ENCODE measurements around the gene TPRX1.

Gene TPRX1

DNA sequence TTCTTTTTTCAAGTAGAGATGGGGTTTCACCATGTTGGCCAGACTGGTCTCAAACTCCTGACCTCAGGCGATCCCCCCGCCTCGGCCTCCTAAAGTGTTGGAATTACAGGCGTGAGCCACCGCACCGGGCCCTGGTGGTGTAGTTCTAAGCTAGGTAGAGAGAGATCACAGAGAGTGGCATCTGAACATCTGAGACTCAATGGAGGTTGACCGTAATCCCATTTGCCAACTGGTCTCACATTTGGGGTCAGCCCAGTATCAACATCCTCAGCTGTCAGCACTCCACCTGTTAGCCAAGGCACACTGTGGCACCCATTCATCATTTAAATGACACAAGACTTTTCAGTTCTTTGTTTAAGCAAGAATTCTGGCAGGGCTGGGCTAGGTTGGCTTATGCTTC is 17.8 kb downstream of the TPRX1 start:
- no peak overlapping the region for H2AK5ac ChIP-seq (ENCODE audit: low read length, severe bottlenecking)
- no peak overlapping the region for H2BK12ac ChIP-seq (ENCODE audit: low read length in 2 of 2)
- WGBS = 97% methylated on average over 7 of the region's 7 CpGs
- H3K18ac ChIP-seq (ENCODE audit: low read depth in 1 of 2, low read length in 2 of 2) = no peak overlapping the region
- H3K23ac ChIP-seq (ENCODE audit: low read length in 2 of 2) = no peak overlapping the region
- H3K27ac ChIP-seq (ENCODE audit: low read length, poor library complexity, severe bottlenecking) = no peak overlapping the region
- H3K9ac ChIP-seq (ENCODE audit: low read length) = no peak overlapping the region
- peaks cover 9% of the 10 kb centered on the region for H3K79me1 ChIP-seq (replicated peaks; ENCODE audit: low read length, poor library complexity, severe bottlenecking)
- no peak overlapping the region for H3K4me3 ChIP-seq (ENCODE audit: insufficient read depth in 1 of 2, low read depth in 1 of 2, low read length in 2 of 2)
- H2BK15ac ChIP-seq (ENCODE audit: low read depth, poor library complexity, severe bottlenecking) = no peak overlapping the region
- H2AFZ ChIP-seq (ENCODE audit: low read depth, low read length) = no peak overlapping the region
- no peak overlapping the region for H4K91ac ChIP-seq (ENCODE audit: low read length)
- no peaks in the 10 kb centered on the region for H3K27me3 ChIP-seq (ENCODE audit: control insufficient read depth in 1 of 2, insufficient read depth in 1 of 2, low read length in 2 of 2)
- no peak overlapping the region for H2BK5ac ChIP-seq (ENCODE audit: low read depth, low read length, poor library complexity, severe bottlenecking)
- H3K4me1 ChIP-seq (ENCODE audit: control insufficient read depth, insufficient read depth, low read depth, low read length) = peaks cover 8% of the 10 kb centered on the region
- H3K14ac ChIP-seq (ENCODE audit: low read length in 2 of 2) = no peak overlapping the region
- H3K9me3 ChIP-seq (ENCODE audit: control insufficient read depth, low read length) = no peaks in the 10 kb centered on the region
- H3K4ac ChIP-seq (ENCODE audit: low read depth in 1 of 2, low read length in 2 of 2) = no peak overlapping the region
- no peak overlapping the region for H2BK120ac ChIP-seq (ENCODE audit: low read depth, low read length)
- no peak overlapping the region for H4K8ac ChIP-seq (ENCODE audit: low read length)
- peaks cover 40 to 51% of the 10 kb centered on the region in 2 experiments for H3K36me3 ChIP-seq (ENCODE audit: control insufficient read depth in 1 of 2, insufficient read depth in 2 of 2, low read depth in 1 of 2, low read length in 2 of 2)
- no peak for DNase-seq
- H3K4me2 ChIP-seq (ENCODE audit: low read length, poor library complexity, severe bottlenecking) = no peak overlapping the region

DNA sequence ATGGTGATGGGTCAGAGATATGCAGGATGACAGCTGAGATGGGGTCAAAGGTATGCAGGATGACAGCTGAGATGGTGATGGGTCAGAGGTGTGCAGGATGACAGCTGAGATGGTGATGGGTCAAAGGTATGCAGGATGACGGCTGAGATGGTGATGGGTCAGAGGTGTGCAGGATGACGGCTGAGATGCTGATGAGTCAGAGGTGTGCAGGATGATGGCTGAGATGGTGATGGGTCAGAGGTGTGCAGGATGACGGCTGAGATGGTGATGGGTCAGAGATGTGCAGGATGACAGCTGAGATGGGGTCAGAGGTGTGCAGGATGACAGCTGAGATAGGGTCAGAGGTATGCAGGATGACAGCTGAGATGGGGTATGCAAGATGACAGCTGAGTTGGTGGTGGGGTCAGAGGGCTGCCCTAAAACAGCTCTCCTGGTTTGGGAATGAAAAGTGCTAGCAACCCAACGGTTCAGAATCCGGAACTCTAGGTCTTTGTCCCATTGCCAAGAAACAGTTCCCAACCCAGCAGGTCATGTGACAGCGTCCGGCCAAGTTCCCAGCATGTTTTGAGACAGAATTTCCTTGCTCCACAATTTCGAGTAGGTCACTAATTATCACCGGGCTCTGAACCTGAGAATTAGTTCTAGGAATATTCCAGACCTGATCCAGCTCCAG is 22.6 kb downstream of the TPRX1 start:
- Histone ChIP-seq H2BK15ac (ENCODE audit: low read depth, poor library complexity, severe bottlenecking) (no peak overlapping the region), H3K4me1 (ENCODE audit: control insufficient read depth, insufficient read depth, low read depth, low read length) (peaks cover 24% of the 10 kb centered on the region), H3K23ac (ENCODE audit: low read length in 2 of 2) (peak overlapping the region in 1 of 2 experiments; percentile 10), H4K8ac (ENCODE audit: low read length) (no peak overlapping the region), H3K4me3 (ENCODE audit: insufficient read depth in 1 of 2, low read depth in 1 of 2, low read length in 2 of 2) (no peak overlapping the region), H3K4ac (ENCODE audit: low read depth in 1 of 2, low read length in 2 of 2) (no peak overlapping the region), H3K9me3 (ENCODE audit: control insufficient read depth, low read length) (no peaks in the 10 kb centered on the region), H2AFZ (ENCODE audit: low read depth, low read length) (no peak overlapping the region), H2BK120ac (ENCODE audit: low read depth, low read length) (no peak overlapping the region), H4K91ac (ENCODE audit: low read length) (no peak overlapping the region), H3K27me3 (ENCODE audit: control insufficient read depth in 1 of 2, insufficient read depth in 1 of 2, low read length in 2 of 2) (no peaks in the 10 kb centered on the region), H3K4me2 (ENCODE audit: low read length, poor library complexity, severe bottlenecking) (no peak overlapping the region), H2AK5ac (ENCODE audit: low read length, severe bottlenecking) (no peak overlapping the region), H2BK12ac (ENCODE audit: low read length in 2 of 2) (no peak overlapping the region), H3K27ac (ENCODE audit: low read length, poor library complexity, severe bottlenecking) (no peak overlapping the region), H2BK5ac (ENCODE audit: low read depth, low read length, poor library complexity, severe bottlenecking) (no peak overlapping the region), H3K36me3 (ENCODE audit: control insufficient read depth in 1 of 2, insufficient read depth in 2 of 2, low read depth in 1 of 2, low read length in 2 of 2) (peaks cover 45 to 53% of the 10 kb centered on the region in 2 experiments), H3K14ac (ENCODE audit: low read length in 2 of 2) (no peak overlapping the region), H3K79me1 (replicated peaks; ENCODE audit: low read length, poor library complexity, severe bottlenecking) (peaks cover 27% of the 10 kb centered on the region), H3K18ac (ENCODE audit: low read depth in 1 of 2, low read length in 2 of 2) (no peak overlapping the region), H3K9ac (ENCODE audit: low read length) (no peak overlapping the region)
- no peak for DNase-seq
- WGBS = 94% methylated on average over 9 of the region's 9 CpGs

DNA sequence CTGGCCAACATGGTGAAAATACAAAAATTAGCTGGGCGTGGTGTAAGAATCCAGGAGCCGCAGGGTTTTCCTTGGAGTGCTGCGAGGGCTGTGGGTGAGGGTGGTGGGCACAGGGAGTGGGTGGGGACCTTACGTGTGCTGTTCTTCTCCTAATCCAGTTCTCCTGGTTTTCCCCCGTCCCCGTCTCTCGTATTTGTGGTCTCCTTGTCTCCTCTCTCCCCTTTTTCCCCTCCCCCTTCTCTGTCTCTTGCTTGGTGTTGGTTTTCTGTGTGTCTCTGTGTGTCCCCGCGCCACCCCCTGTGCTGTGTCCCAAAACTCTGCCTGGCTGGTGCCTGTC is 24.2 kb downstream of the TPRX1 start:
- Histone ChIP-seq H3K9me3 (ENCODE audit: control insufficient read depth, low read length) (no peaks in the 10 kb centered on the region), H3K4me1 (ENCODE audit: control insufficient read depth, insufficient read depth, low read depth, low read length) (peaks cover 24% of the 10 kb centered on the region), H2BK5ac (ENCODE audit: low read depth, low read length, poor library complexity, severe bottlenecking) (no peak overlapping the region), H3K14ac (ENCODE audit: low read length in 2 of 2) (no peak overlapping the region), H3K4me2 (ENCODE audit: low read length, poor library complexity, severe bottlenecking) (no peak overlapping the region), H3K4me3 (ENCODE audit: insufficient read depth in 1 of 2, low read depth in 1 of 2, low read length in 2 of 2) (peak overlapping the region in 1 of 2 experiments; percentile 96), H2BK12ac (ENCODE audit: low read length in 2 of 2) (peak overlapping the region in 1 of 2 experiments; percentile 11), H2AK5ac (ENCODE audit: low read length, severe bottlenecking) (no peak overlapping the region), H3K23ac (ENCODE audit: low read length in 2 of 2) (peak overlapping the region in 1 of 2 experiments; percentile 63), H3K9ac (ENCODE audit: low read length) (peak overlapping the region; percentile 97), H4K91ac (ENCODE audit: low read length) (no peak overlapping the region), H3K27me3 (ENCODE audit: control insufficient read depth in 1 of 2, insufficient read depth in 1 of 2, low read length in 2 of 2) (no peaks in the 10 kb centered on the region), H3K36me3 (ENCODE audit: control insufficient read depth in 1 of 2, insufficient read depth in 2 of 2, low read depth in 1 of 2, low read length in 2 of 2) (peaks cover 34 to 38% of the 10 kb centered on the region in 2 experiments), H3K27ac (ENCODE audit: low read length, poor library complexity, severe bottlenecking) (no peak overlapping the region), H2BK15ac (ENCODE audit: low read depth, poor library complexity, severe bottlenecking) (no peak overlapping the region), H3K79me1 (replicated peaks; ENCODE audit: low read length, poor library complexity, severe bottlenecking) (peaks cover 27% of the 10 kb centered on the region), H4K8ac (ENCODE audit: low read length) (no peak overlapping the region), H3K4ac (ENCODE audit: low read depth in 1 of 2, low read length in 2 of 2) (peak overlapping the region in 1 of 2 experiments; percentile 20), H3K18ac (ENCODE audit: low read depth in 1 of 2, low read length in 2 of 2) (peak overlapping the region in 1 of 2 experiments; percentile 67), H2BK120ac (ENCODE audit: low read depth, low read length) (no peak overlapping the region), H2AFZ (ENCODE audit: low read depth, low read length) (no peak overlapping the region)
- 81% methylated on average over 7 of the region's 9 CpGs for WGBS
- DNase-seq = no peak

DNA sequence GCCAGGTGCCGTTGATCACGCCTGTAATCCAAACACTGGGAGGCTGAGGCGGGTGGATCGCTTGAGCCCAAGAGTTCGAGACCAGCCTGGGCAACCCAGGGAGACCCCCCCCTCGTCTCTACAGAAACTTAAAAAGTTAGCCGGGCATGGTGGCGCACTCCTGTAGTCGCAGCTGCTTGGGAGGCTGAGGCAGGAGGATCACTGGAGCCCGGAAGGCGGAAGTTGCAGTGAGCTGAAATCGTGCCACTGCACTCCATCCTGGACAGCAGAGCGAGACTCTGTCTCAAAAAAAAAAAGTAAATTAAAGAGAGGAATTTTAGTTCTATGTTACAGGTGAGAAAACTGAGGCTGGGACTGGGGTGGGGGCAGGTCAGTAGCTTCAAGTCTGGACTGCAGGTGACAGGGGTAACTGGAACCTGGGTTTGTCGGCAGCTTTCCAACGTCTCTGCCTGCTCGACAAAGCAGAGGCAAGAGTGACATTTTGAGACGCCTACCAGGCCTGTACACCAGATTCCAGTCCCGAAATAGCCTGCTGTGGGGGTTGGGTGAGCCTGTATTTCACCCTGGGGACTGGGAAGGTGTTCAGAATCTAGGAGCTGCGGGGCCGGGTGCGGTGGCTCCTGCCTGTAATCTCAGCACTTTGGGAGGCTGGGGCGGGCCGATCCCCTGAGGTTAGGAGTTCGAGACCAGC is 24.7 kb downstream of the TPRX1 start:
- no peak overlapping the region for H3K27ac ChIP-seq (ENCODE audit: low read length, poor library complexity, severe bottlenecking)
- H2AK5ac ChIP-seq (ENCODE audit: low read length, severe bottlenecking) = no peak overlapping the region
- H3K79me1 ChIP-seq (replicated peaks; ENCODE audit: low read length, poor library complexity, severe bottlenecking) = peaks cover 27% of the 10 kb centered on the region
- H2BK12ac ChIP-seq (ENCODE audit: low read length in 2 of 2) = no peak overlapping the region
- peak overlapping the region; percentile 37 to 96 for H3K4me3 ChIP-seq (ENCODE audit: insufficient read depth in 1 of 2, low read depth in 1 of 2, low read length in 2 of 2)
- 55% methylated on average over 24 of the region's 24 CpGs for WGBS
- H2AFZ ChIP-seq (ENCODE audit: low read depth, low read length) = no peak overlapping the region
- no peak overlapping the region for H2BK5ac ChIP-seq (ENCODE audit: low read depth, low read length, poor library complexity, severe bottlenecking)
- H3K27me3 ChIP-seq (ENCODE audit: control insufficient read depth in 1 of 2, insufficient read depth in 1 of 2, low read length in 2 of 2) = no peaks in the 10 kb centered on the region
- no peak overlapping the region for H3K23ac ChIP-seq (ENCODE audit: low read length in 2 of 2)
- H3K14ac ChIP-seq (ENCODE audit: low read length in 2 of 2) = no peak overlapping the region
- peak overlapping the region in 1 of 2 experiments; percentile 67 for H3K18ac ChIP-seq (ENCODE audit: low read depth in 1 of 2, low read length in 2 of 2)
- peaks cover 30 to 37% of the 10 kb centered on the region in 2 experiments for H3K36me3 ChIP-seq (ENCODE audit: control insufficient read depth in 1 of 2, insufficient read depth in 2 of 2, low read depth in 1 of 2, low read length in 2 of 2)
- H4K91ac ChIP-seq (ENCODE audit: low read length) = no peak overlapping the region
- peak; percentile 37 for DNase-seq
- H3K9me3 ChIP-seq (ENCODE audit: control insufficient read depth, low read length) = no peaks in the 10 kb centered on the region
- H2BK15ac ChIP-seq (ENCODE audit: low read depth, poor library complexity, severe bottlenecking) = no peak overlapping the region
- H2BK120ac ChIP-seq (ENCODE audit: low read depth, low read length) = no peak overlapping the region
- peaks cover 24% of the 10 kb centered on the region for H3K4me1 ChIP-seq (ENCODE audit: control insufficient read depth, insufficient read depth, low read depth, low read length)
- no peak overlapping the region for H4K8ac ChIP-seq (ENCODE audit: low read length)
- peak overlapping the region; percentile 97 for H3K9ac ChIP-seq (ENCODE audit: low read length)
- peak overlapping the region; percentile 81 for H3K4me2 ChIP-seq (ENCODE audit: low read length, poor library complexity, severe bottlenecking)
- H3K4ac ChIP-seq (ENCODE audit: low read depth in 1 of 2, low read length in 2 of 2) = no peak overlapping the region
